Pancreas (tissue), 10 donors: ENCODE results near the gene BICRA. TPM values are rescaled to one million over a fixed set of nuclear protein-coding genes. Genes with fewer than 3 reads are reported as not detected.

Experiments used
- ATAC-seq, 4 donors: fragments of 200-7000 bp; cut with Tn5 transposase; one replicate each; pipeline versions ENCODE4 v1.8.0 to v1.9.1; 2020; ENCODE audit warnings: mild to moderate bottlenecking in 4 of 4, moderate library complexity in 4 of 4
- DNase-seq, 6 donors: peaks; one replicate each; pipeline ENCODE4 v3.0.0-alpha.2; 2020
- FAIRE-seq: peaks from 2 replicates; lab custom pipeline; 2012; peaks lifted over from hg19 to GRCh38; lab: Jason Lieb, UNC
- H3K27ac ChIP-seq, 4 donors: fragments of 200-600 bp; sonication (generic); 1 replicate in 3 of 4; 2 replicates in 1 of 4; pipeline versions ENCODE4 v1.5.0 to v1.8.0; 2020
- H3K27me3 ChIP-seq, 4 donors: fragments of 200-600 bp; one replicate each; pipeline ENCODE4 v1.8.0; 2021
- H3K36me3 ChIP-seq, 3 donors: fragments of 200-600 bp; sonication (generic) in 1 of 3; one replicate each; pipeline versions ENCODE4 v1.5.0 to v1.8.0; 2020 to 2021
- H3K4me1 ChIP-seq, 3 donors: fragments of 200-600 bp; one replicate each; pipeline ENCODE4 v1.8.0; 2021
- H3K4me3 ChIP-seq, 4 donors: fragments of 200-600 bp; sonication (generic) in 2 of 4; one replicate each; pipeline versions ENCODE4 v1.5.0 to v1.8.0; 2020 to 2021
- H3K9me3 ChIP-seq, 4 donors: fragments of 200-600 bp; one replicate each; pipeline ENCODE4 v1.8.0; 2021
- CTCF ChIP-seq, 4 donors: fragments of 200-600 bp; sonication (generic) in 3 of 4; IDR thresholded peaks; one replicate each; pipeline versions ENCODE4 v1.5.0 to v1.8.0; 2021; ENCODE audit warnings: antibody characterized with exemption in 4 of 4
- WGBS, 2 donors: extraction: QIAGEN DNeasy Blood & Tissue Kit; methylation state at CpG; one replicate each; pipeline ENCODE4 v1.1.7; 2013; 5-methylcytosine and 5-hydroxymethylcytosine counted together
- intact Hi-C, 3 donors: fragments of 100-400 bp; cut with DNase I; formaldehyde crosslinking; loops; one replicate each; pipeline versions ENCODE4 v1.11.1 to v1.14.2; 2022
- polyA plus RNA-seq, 2 donors: library from polyadenylated mRNA; stranded (reverse); fragments of 200-250 nt; gene quantifications; one replicate each; pipeline ENCODE4 v1.2.3, GENCODE V29; 2013
- total RNA-seq, 6 donors: library from RNA; stranded (reverse); fragmentation: NEBNext Ultra II Directional in 4 of 6; extraction: Animal tissue kit (Norgen Biotek cat#: 25700) in 4 of 6; gene quantifications; one replicate each; pipeline versions ENCODE4 v1.2.1 to v1.2.4, GENCODE V29; 2021 to 2023
- donor health status: healthy with polysubstance abuse.
- donor health status: DM: no; HTN: no; CAD: no; lungs with moderate emphysema.
- donor health status: DM: no; HTN: no; CAD: no.
- donor health status: control.
- donor health status: control.
- donor health status: Bipolar disorder and iron deficiency.
- donor health status: DM: yes; HTN: yes; CAD: no.
- donor health status: DM: no; HTN: no; CAD: no.
- donor health status: DM: no; HTN: no; CAD: no.
- donor health status: DM: yes; HTN: yes; CAD: no.

The BICRA gene
- total and polyA plus RNA-seq, 8 donors: 2.7 to 10.4 (median 5.9) TPM

DNA sequence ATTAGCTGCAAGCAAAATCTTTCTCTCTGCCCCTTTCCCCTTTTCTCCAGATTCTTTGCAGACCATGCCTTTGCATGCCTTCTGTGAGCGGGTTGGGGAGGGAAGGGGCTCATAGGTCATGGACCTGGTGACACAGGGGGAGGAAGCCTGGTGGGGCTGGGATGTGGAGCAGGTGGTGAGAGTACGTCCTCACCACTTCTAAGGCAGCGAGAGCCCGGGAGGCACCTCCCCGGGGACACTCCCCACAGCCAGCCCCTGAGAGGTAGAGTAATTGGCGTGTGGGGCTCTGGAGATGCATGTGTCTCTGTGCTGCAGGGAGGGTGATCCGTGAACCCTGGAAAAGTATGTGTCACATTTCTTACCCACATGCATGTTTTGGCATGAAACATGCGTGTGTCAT lies 61.8 kb downstream of the BICRA start:
- Histone ChIP-seq H3K9me3 (no peaks in the 10 kb centered on the region), H3K4me1 (no peaks in the 10 kb centered on the region), H3K27ac (no peak overlapping the region), H3K27me3 (no peaks in the 10 kb centered on the region), H3K36me3 (no peaks in the 10 kb centered on the region), H3K4me3 (no peak overlapping the region)
- DNase-seq (peak in 1 of 6 donors; percentile 30), FAIRE-seq (no peak), ATAC-seq (no peak)
- WGBS, 2 donors: 97% methylated on average over 8 of the region's 8 CpGs
- no peak for TF ChIP-seq CTCF (IDR thresholded peaks at IDR 0.05)
- intact Hi-C loops: no loop called here

GRCh38 chr19:47671499-47671898 lies 62.6 kb downstream of the BICRA start:
- no peaks in the 10 kb centered on the region for H3K27me3 ChIP-seq
- H3K9me3 ChIP-seq: no peaks in the 10 kb centered on the region
- no peak overlapping the region for H3K4me3 ChIP-seq
- DNase-seq (no peak), FAIRE-seq (no peak), ATAC-seq (no peak)
- H3K36me3 ChIP-seq: no peaks in the 10 kb centered on the region
- no peak for TF ChIP-seq CTCF (IDR thresholded peaks at IDR 0.05)
- intact Hi-C loops: no loop called here
- no peak overlapping the region for H3K27ac ChIP-seq
- no peaks in the 10 kb centered on the region for H3K4me1 ChIP-seq
- WGBS, 2 donors: 97 to 100% methylated on average over 2 of the region's 2 CpGs

- no peak for TF ChIP-seq CTCF (IDR thresholded peaks at IDR 0.05)
- ATAC-seq (no peak), DNase-seq (peak in 1 of 6 donors; percentile 25), FAIRE-seq (no peak)
- no peaks in the 10 kb centered on the region for H3K27me3 ChIP-seq
- H3K4me1 ChIP-seq: no peaks in the 10 kb centered on the region
- H3K4me3 ChIP-seq: no peak overlapping the region
- no peak overlapping the region for H3K27ac ChIP-seq
- no peaks in the 10 kb centered on the region for H3K36me3 ChIP-seq
- 94 to 96% methylated on average over 7 of the region's 7 CpGs for WGBS, 2 donors
- no peaks in the 10 kb centered on the region for H3K9me3 ChIP-seq
- intact Hi-C loops: no loop called here
These were observed 64.5 kb downstream of the BICRA start for GRCh38 chr19:47673426-47673825.

GRCh38 chr19:47674548-47674947 lies 65.6 kb downstream of the BICRA start:
- H3K36me3 ChIP-seq: peaks cover 0 to 3% (median 0%) of the 10 kb centered on the region in 3 donors
- no peaks in the 10 kb centered on the region for H3K9me3 ChIP-seq
- no peak for TF ChIP-seq CTCF (IDR thresholded peaks at IDR 0.05)
- DNase-seq (peak in 1 of 6 donors; percentile 13), ATAC-seq (no peak), FAIRE-seq (no peak)
- no peaks in the 10 kb centered on the region for H3K27me3 ChIP-seq
- no peaks in the 10 kb centered on the region for H3K4me1 ChIP-seq
- 76 to 91% methylated on average over 5 of the region's 5 CpGs for WGBS, 2 donors
- intact Hi-C loops: no loop called here
- no peak overlapping the region for H3K4me3 ChIP-seq
- H3K27ac ChIP-seq: no peak overlapping the region

DNA sequence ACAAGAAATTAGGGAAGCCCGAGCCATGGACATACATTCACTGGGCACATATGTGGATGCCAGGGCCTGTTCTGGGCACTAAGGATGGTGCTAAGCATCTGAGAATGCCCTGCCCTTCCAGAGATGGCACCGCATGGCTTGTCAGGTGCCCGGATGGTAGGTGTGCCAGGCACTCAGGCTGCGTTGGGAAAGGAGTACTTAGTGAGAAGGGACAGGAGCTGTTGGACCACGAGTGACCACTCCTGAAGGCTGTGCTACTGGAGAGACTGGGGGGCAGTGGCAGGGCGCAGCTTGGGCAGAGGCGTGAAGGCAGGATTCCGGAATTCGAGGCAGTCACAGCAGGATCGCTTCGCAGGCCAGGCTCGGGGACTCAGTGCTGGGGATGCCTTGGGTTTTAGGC lies 66.3 kb downstream of the BICRA start:
- peak in 1 of 6 donors; percentile 50 for DNase-seq
- H3K36me3 ChIP-seq: peaks cover 0 to 10% (median 7%) of the 10 kb centered on the region in 3 donors
- ATAC-seq: no peak

More for the DNA sequence above, 66.3 kb downstream of the BICRA start:
- Histone ChIP-seq H3K9me3 (no peaks in the 10 kb centered on the region), H3K27ac (no peak overlapping the region), H3K4me1 (no peaks in the 10 kb centered on the region), H3K4me3 (no peak overlapping the region), H3K27me3 (no peaks in the 10 kb centered on the region)
- no peak for TF ChIP-seq CTCF (IDR thresholded peaks at IDR 0.05)
- 95 to 96% methylated on average over 12 of the region's 12 CpGs for WGBS, 2 donors
- no peak for FAIRE-seq
- intact Hi-C loops: no loop called here
